NCI-H460 (cell line): ENCODE data around the gene DLGAP1. TPM values are rescaled to one million over a fixed set of nuclear protein-coding genes. Genes with fewer than 3 reads are reported as not detected.
"Not testable (repeated sequence)": the region's sequence is repeated elsewhere in the genome, so short reads cannot be mapped to it uniquely, and the experiment has no call there.

Experiments
- DNase-seq: peaks from one replicate; pipeline ENCODE4 v3.0.0-alpha.2; 2016; ENCODE audit warnings: low read depth; ENCODE audit errors: extremely low read depth
- total RNA-seq: library from RNA; depleted of rRNA; stranded (reverse); fragments of >200 nt; shearing (Covaris generic); gene quantifications from 2 replicates; pipeline ENCODE4 v1.2.3, GENCODE V29; 2014

Gene DLGAP1
- total RNA-seq, 1 experiment from 2014 or later: 1.8 TPM

DNA sequence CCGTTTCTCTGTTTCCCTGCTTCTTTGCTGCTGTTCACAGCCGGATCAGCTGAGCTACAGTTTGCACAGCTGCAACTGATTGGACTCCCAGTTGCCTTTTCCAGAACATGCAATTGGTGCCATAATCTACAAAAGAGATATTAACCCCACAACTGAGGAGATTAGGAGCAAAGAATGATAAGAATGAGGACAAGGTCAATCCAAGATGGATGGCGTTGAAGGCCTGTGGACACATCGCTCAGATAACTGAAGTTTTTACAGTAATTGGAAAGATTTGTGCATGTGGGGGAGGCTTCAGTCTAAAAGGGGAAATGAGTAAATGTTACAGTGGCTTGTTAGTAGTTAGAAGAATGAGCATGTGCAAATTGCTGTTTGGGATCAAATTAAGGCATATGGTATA lies 741.9 kb downstream of the DLGAP1 start:
- no peak for DNase-seq

DNA sequence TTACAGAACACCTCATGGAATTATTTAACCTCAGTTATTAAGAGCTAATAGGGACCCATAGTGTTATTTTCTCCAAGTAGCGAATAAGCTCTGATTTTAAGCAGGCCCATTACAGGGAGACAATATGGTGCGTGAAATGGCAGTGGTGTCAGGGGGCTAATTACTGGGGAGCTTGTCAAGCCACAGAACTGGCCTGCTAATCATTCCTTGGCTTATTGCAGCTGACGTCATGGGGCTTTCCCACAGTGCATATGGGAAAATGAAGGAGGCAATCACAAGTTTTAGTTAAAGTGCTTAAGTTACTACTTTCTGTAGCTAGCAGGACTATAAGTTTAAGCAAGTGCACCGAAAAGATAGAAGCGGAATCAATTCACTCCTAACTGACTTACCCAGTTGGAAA lies 742.6 kb downstream of the DLGAP1 start:
- no peak for DNase-seq

DNA sequence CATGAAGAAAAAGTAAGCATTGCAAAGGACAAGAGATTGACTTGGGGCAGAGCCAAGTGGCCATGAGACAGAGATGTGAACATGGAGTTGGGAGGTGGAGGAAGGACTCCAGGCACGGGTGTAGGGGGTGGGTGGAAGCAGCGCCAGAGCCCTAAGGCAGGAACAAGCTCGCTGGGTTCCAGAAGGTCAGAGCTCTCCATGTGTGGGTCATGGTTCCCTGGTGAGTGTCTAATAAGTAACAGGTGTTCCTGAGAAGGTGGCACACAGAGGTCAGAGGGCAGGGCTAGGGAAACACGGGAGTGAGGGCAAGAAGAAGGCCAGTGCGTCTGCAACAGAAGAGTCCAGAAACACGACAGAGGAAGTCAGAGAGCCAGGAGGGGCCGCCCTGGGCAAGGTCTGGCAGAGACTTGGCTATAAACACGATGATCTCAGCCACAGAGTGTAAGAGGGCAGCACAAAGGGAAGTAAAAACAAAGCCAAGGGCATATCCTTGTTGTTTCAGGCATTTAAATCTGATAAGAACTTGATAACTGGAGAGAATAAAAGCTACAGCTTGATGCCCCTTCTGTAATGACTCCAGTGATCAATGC lies 744.3 kb downstream of the DLGAP1 start:
- DNase-seq: no peak

DNA sequence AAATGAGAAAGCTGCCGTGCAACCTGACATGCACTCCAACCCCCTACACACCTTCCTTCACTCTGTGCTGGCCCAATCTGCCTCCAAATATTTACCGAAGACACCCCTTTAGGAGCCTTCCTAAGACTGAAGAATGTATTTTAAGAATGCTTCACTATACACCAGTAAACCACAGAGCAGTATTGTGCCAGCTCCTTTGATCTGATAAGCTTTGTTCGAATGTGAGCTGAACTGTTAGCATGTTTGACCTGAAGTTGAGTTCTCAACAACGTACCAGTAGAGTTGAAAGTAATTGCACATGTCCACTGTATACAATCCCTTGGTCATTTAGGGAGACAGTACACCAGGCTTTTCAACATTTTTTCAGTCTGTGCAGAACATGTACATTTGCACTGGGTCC lies 745.9 kb downstream of the DLGAP1 start:
- no peak for DNase-seq

DNA sequence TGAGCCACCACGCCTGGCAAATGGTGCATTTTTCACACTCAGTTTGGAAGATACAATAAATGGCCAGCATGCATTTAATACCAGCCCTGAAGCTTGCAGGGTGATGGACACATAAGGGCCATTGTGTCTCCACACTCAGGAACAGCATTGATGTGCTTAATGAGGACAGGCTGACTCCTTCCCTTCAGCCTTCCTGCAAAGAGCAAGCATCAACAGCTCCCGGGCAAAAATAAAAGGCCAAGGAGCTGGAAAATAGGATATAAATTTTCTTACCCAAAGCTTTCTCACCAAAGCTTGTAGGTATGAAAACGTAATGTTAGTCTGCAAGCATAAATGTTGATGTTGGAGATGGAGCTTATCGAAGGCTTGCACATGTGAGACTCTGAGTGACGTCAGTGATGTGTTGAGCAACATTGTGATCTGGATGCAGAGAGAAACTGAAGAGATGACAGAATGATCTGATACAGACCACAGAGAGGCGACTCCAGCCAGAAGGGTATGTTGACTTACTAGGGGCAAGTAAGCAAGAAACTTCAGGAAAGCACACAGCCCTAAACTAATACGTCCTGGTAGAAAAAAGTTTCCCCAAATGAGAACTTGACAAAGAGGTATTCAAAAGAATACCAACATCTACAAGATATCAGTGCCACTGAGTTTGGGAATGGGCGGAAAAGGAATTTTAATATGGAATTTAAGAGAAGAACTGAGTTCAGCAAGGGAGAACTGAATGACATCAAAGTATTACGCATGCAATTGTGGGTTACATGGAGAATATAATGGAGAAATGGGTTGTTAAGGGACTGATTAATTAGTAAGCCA lies 748.6 kb downstream of the DLGAP1 start:
- DNase-seq: no peak

DNA sequence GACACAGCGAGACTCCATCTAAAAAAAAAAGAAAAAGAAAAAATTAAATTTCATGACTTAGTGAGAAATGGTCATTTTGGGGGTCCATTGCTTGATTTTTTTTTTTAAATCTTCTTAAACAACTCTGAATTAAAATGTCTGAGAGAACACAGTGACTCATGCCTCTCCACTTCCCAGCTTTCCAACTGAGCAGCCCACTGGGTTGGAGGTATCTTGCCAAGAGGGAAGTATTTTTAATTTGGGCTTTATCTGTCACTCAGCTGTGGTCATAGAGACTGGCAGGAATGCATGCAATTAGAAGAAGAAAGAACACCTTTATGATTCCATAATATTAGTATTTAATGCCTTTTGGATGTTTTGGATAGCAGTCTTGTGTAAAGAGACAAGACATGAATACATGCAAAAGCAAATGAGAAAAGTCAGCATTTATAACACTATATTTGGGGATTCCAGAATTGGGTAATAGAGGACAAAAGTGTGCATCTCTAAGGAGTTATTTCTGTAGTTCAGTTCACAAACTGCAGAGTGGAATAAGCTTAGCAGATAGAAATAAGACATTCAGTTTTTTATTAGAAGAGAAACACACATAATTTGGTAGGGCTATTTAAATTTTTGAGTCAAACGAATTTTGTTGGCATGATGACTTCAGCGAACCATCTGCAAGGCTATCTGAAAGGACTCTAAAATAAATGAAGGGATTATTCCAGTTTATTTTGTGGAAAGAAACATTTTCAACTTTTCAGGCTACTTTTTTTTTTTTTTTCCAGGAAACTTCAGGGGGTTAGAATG lies 750.4 kb downstream of the DLGAP1 start:
- no peak for DNase-seq

DNA sequence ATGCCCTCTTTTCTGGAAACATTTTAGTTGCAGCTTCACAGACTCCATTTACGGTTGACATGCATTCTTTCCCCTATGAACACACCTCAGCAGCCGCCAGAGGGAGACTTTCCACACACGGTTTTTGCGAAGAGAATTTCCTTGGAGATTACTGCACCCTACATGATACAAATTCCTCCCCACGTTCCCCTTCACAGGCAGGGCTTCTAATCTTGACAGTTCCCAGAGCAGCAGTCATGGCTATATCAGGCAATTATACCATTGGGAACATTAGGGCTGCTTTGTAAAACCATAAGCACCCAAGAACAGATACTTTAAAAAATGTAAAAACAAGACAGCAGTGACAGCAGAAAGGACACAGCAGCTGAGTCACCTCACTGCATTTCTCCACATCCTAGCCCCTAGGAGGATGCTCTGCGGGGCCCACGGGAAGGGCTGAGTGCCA lies 751.4 kb downstream of the DLGAP1 start:
- DNase-seq: peak; percentile 66

DNA sequence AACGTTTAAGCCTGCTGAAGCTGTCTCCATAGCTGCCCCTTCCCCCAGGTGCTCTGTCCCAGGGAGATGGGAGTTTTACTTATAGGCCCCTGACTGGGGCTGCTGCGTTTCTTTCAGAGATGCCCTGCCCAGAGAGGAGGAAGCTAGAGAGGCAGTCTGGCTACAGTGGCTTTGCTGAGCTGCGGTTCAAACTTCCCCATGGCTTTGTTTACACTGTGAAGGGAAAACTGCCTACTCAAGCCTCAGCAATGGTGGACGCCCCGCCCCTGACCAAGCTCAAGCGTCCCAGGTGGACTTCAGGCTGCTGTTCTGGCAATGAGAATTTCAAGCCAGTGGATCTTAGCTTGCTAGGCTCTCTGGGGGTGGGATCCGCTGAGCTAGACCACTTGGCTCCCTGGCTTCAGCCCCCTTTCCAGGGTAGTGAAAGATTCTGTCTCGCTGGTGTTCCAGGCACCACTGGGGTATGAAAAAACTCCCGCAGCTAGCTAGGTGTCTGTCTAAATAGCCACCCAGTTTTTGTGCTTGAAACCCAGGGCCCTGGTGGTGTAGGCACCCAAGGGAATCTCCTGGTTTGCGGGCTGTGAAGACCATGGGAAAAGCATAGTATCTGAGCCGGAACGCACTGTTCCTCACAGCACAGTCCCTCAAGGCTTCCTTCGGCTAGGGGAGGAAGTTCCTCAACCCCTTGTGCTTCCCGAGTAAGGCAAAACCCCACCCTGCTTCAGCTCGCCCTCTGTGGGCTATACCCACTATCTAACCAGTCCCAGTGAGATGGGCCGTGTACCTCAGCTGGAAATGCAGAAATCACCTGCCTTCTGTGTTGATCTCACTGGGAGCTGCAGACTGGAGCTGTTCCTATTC lies 755.2 kb downstream of the DLGAP1 start:
- DNase-seq: not testable (repeated sequence)

DNA sequence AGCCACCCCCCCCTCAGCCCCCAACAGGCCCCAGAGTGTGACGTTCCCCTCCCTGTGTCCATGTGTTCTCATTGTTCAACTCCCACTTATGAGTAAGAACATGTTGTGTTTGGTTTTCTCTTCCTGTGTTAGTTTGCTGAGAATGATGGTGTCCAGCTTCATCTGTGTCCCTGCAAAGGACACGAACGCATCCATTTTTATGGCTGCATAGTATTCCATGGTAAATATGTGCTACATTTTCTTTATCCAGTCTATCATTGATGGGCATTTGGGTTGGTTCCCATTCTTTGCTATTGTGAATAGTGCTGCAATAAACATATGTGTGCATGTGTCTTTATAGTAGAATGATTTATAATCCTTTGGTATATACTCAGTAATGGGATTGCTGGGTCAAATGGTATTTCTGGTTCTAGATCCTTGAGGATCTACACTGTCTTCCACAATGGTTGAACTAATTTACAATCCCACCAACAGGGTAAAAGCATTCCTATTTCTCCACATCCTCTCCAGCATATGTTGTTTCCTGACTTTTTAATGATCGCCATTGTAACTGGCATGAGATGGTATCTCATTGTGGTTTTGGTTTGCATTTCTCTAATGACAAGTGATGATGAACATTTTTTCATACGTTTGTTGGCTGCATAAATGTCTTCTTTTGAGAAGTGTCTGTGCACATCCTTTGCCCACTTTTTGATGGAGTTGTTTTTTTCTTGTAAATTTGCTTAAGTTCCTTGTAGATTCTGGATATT lies 760.9 kb downstream of the DLGAP1 start:
- DNase-seq: not testable (repeated sequence)

DNA sequence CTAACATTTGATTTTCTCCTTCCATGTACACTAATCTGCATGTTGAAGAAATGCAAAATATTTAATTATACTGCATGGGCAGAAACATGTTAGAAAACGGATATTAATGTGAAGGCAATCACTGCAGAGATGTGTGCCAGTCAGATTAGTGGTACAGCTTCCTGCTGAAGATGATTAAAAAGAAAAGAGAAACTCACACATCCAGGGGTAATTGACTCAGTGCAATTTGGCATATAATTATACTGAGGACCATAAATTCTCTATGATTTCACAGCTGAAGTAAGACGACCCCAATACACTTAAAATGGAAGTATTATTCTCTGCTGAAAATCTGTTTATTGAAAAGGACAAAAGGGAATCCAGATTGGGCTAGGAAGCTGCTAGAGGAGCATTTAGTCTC lies 761.7 kb downstream of the DLGAP1 start:
- DNase-seq: no peak

DNA sequence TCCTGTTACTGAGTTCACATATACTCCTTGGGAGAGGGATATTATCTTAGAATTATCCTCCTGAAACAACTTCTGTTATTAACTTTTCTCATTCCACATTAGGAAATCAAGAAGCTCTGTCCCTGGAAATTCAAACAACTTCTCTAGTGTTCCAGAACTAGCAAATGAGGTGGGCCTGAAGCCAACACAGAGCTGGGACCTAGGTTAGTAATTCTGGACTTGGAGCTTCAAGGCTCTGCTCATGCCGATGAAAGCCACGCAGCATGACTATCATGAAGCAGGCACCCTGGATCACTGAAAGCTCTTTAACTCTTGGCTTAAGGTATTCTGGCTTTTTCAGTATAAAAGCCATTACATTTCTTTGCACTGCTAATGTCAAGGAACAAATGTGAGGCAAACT lies 762.4 kb downstream of the DLGAP1 start:
- DNase-seq: no peak

DNA sequence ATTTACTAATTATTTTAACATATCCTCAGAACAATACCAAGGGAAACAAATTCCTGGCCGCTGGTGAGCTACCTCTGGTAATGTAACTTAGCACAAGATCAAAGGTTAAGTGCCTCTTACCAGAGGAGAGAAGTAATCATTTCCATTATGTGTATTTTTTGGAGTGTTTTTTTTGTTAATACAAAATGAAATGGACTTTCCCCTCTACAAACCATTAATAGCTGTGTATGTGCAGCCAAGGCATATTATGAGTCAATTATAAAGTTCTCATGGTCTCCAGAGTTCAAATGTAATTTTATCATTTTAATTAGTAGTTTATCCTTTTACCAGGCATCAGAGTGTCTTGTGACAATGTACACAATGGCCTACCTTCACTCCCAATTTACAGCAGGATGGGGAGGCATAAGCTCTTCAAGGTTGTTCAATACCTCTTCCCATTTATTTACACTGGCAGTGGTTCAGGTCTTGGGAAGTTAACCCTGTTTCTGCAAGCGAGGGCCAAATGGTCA lies 762.9 kb downstream of the DLGAP1 start:
- no peak for DNase-seq

DNA sequence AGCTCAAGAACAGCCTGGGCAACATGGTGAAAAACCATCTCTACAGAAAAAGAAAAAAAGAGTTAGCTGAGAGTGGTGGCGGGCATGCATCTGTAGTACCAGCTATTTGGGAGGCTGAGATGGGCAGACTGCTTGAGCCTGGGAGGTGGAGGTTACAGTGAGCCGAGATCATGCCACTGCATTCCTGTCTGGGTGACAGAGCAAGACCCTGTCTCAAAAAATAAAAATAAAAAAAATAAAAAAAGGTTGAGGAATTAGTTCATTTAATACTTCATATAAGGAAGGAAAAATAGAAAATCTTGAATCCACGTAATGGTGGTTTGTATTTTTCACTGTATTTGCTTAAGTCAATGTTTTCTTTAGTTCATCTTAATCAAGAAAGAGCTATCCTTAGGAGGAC lies 763.4 kb downstream of the DLGAP1 start:
- DNase-seq: no peak

DNA sequence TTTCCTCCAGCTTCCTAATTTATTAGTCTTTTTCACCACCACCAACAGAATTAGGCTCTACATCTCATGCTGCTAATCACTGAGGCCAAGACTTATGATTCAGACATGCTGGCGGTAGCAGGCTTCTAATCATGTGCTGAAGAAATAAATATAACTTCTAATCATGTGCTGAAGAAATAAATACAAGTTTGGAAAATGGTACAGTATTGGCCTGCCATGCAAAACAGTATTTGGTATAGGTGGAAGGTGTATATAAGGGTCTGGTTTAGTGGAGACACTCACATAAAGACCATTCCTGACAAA lies 764.4 kb downstream of the DLGAP1 start:
- DNase-seq: no peak

DNA sequence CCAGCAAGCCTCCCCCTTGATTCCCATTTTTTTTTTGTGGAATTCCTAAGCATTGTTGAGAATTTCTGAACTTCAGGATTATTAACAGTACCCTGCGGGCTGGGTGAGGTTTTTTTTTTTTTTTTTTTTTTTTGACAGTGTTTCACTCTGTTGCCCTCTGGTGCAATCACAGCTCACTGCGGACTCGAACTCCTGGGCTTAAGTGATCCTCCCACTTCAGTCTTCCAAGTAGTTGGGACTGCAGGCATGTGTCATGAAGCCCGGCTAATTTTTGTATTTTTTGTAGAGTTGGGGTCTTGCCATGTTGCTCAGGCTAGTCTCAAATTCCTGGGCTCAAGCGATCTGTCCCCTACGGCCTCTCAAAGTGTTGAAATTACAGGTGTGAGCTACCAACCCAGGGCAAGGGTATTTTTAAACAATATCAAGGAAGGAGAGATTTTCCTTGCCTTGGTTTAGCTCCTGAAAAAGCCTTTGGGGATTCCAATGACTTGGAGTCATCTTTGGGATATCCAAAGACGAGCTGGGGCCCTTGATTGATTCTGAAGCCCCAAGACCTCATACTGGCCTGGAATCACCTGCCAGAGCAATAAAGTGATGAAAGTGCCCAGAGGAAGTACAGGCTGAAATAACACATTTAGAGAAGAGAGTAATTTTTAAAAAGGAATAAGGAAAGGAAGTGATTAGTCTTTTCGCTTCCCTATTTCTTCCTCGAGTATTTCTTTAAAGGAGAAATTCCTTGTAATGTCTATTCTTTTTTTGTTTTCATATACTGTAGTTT lies 764.9 kb downstream of the DLGAP1 start:
- no peak for DNase-seq

DNA sequence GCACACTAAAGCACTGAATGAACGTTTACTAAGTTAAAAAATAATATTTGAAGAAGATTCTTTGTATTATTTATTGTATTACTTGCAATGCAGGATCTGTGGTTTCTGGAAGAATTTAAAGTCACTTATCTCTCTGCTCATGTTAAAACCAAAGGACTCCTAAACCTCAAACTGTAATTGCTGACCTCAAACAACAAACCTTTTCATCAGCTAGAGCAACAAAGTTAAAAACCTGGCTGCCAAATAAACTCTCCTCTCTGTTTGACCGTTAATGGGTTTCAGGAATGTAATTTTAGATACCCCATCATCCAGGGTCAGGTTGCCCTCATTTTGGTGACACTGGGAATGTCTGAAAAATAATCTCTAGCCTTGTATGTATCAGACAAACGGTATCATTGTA lies 766.0 kb downstream of the DLGAP1 start:
- DNase-seq: no peak

DNA sequence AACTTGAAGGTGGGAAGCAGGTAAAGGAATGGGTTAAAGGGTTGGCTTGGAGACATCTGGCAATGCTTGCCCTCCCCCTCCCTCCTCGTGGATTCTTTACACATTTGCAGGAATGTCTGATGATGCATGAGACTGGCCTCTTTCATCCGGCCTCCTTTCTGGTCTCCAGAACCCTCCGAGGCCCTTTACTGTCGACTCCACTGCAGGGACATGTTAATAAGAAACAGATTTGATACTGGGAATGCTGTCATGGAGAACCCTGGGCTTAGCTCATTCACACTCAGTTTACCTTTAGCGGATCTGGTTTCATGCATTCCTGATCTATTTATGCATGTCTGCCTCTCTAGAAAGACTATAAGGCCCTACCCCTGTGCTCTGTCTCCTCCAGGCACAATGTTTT lies 766.4 kb downstream of the DLGAP1 start:
- no peak for DNase-seq

DNA sequence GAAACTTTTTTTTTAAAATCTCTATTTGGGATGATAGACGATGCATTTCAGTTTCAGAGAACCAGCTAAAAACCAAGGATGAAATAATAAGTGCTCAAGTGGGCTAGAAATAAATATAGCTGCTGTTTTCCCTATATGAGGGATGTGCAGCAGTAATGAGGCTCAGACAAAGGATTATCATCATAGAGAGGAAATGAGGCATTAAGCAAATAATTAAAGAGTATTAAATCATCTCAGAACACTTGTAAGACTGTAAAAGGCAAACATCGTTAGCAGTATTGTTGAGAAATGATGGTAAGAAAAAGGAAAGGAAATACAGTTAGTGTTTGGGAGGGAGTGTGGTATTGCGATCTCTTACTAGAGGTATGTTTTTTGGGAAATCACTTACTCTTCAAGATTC lies 771.6 kb downstream of the DLGAP1 start:
- no peak for DNase-seq

DNA sequence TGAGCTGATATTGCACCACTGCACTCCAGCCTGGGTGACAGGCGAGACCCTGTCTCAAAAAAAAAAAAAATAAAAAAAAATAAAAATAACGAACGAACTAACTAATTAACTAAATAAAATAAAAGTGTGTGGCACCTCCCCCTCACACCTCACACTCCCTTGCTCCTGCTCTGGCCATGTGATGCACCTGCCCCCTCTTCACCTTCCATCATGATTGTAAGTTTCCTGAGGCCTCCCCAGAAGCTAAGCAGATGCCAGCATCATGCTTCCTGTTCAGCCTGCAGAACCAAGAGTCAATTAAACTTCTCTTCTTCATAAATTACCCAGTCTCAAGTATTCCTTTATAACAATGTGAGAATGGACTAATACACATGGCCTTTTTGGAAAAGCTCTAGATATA lies 773.0 kb downstream of the DLGAP1 start:
- no peak for DNase-seq
